T-helper 1 cell treated with Interleukin-12 subunit alpha and Interleukin-12 subunit beta and Interleukin-4 antibody, amounts not matched to agents 30 μg/mL and 1 μg/mL, for 36 hours (primary cell): ENCODE data around the gene OR10T2.
"Not testable (repeated sequence)": the region's sequence is repeated elsewhere in the genome, so short reads cannot be mapped to it uniquely, and the experiment has no call there.

Experiments
- H3K27ac Mint-ChIP-seq: one replicate; pipeline ENCODE4 v1.8.0; 2021; ENCODE audit warnings: mild to moderate bottlenecking, mixed read lengths
- H3K27me3 Mint-ChIP-seq: one replicate; pipeline ENCODE4 v1.8.0; 2021; ENCODE audit warnings: low read depth, mixed read lengths
- H3K36me3 Mint-ChIP-seq: one replicate; pipeline ENCODE4 v1.8.0; 2021; ENCODE audit warnings: low read depth, mixed read lengths
- H3K4me1 Mint-ChIP-seq: one replicate; pipeline ENCODE4 v1.8.0; 2021; ENCODE audit warnings: low read depth, mixed read lengths
- H3K4me3 Mint-ChIP-seq: one replicate; pipeline ENCODE4 v1.8.0; 2021; ENCODE audit warnings: mild to moderate bottlenecking, moderate library complexity, mixed read lengths
- H3K9me3 Mint-ChIP-seq: one replicate; pipeline ENCODE4 v1.8.0; 2021; ENCODE audit warnings: mixed read lengths

Gene OR10T2

GRCh38 chr1:158374860-158375259, 24.4 kb downstream of the OR10T2 start:
- H3K4me3 Mint-ChIP-seq, result no peak overlapping the region
- peaks cover 4% of the 10 kb centered on the region for H3K27me3 Mint-ChIP-seq
- peaks cover 4% of the 10 kb centered on the region for H3K9me3 Mint-ChIP-seq
- no peak overlapping the region for H3K27ac Mint-ChIP-seq
- H3K36me3 Mint-ChIP-seq, result no peaks in the 10 kb centered on the region
- H3K4me1 Mint-ChIP-seq, result no peaks in the 10 kb centered on the region

- H3K4me3 Mint-ChIP-seq, H3K27ac Mint-ChIP-seq, H3K27me3 Mint-ChIP-seq, H3K36me3 Mint-ChIP-seq, H3K9me3 Mint-ChIP-seq, H3K4me1 Mint-ChIP-seq: not testable (repeated sequence)
Measured at GRCh38 chr1:158374101-158374500, 25.2 kb downstream of the OR10T2 start.

GRCh38 chr1:158371188-158371953, 27.9 kb downstream of the OR10T2 start:
- Mint-ChIP-seq H3K27me3 (no peaks in the 10 kb centered on the region), H3K27ac (no peak overlapping the region), H3K9me3 (peaks cover 5% of the 10 kb centered on the region), H3K4me1 (no peaks in the 10 kb centered on the region), H3K4me3 (no peak overlapping the region), H3K36me3 (no peaks in the 10 kb centered on the region)

- Mint-ChIP-seq H3K4me3 (no peak overlapping the region), H3K27me3 (no peaks in the 10 kb centered on the region), H3K27ac (no peak overlapping the region), H3K4me1 (no peaks in the 10 kb centered on the region), H3K36me3 (no peaks in the 10 kb centered on the region), H3K9me3 (peaks cover 3% of the 10 kb centered on the region)
Measured at GRCh38 chr1:158366783-158367182, 32.5 kb downstream of the OR10T2 start.

- Mint-ChIP-seq H3K27me3 (no peaks in the 10 kb centered on the region), H3K27ac (no peak overlapping the region), H3K4me1 (no peaks in the 10 kb centered on the region), H3K9me3 (peaks cover 3% of the 10 kb centered on the region), H3K36me3 (no peaks in the 10 kb centered on the region), H3K4me3 (no peak overlapping the region)
Measured at GRCh38 chr1:158362941-158363340, 36.3 kb downstream of the OR10T2 start.

- Mint-ChIP-seq H3K4me1 (no peaks in the 10 kb centered on the region), H3K27me3 (no peaks in the 10 kb centered on the region), H3K27ac (no peak overlapping the region), H3K36me3 (no peaks in the 10 kb centered on the region), H3K4me3 (no peak overlapping the region), H3K9me3 (peaks cover 3% of the 10 kb centered on the region)
Measured at GRCh38 chr1:158362482-158362881, 36.8 kb downstream of the OR10T2 start.

GRCh38 chr1:158357441-158357840, 41.8 kb downstream of the OR10T2 start:
- Mint-ChIP-seq H3K36me3 (no peaks in the 10 kb centered on the region), H3K9me3 (no peaks in the 10 kb centered on the region), H3K4me1 (no peaks in the 10 kb centered on the region), H3K27ac (no peak overlapping the region), H3K27me3 (peaks cover 17% of the 10 kb centered on the region), H3K4me3 (no peak overlapping the region)

- H3K27ac Mint-ChIP-seq, result no peak overlapping the region
- H3K36me3 Mint-ChIP-seq, result no peaks in the 10 kb centered on the region
- no peaks in the 10 kb centered on the region for H3K9me3 Mint-ChIP-seq
- no peaks in the 10 kb centered on the region for H3K4me1 Mint-ChIP-seq
- H3K27me3 Mint-ChIP-seq, result peaks cover 17% of the 10 kb centered on the region
- H3K4me3 Mint-ChIP-seq, result no peak overlapping the region
Measured at GRCh38 chr1:158356616-158357015, 42.6 kb downstream of the OR10T2 start.

GRCh38 chr1:158355773-158356285, 43.4 kb downstream of the OR10T2 start:
- Mint-ChIP-seq H3K27me3 (peaks cover 17% of the 10 kb centered on the region), H3K27ac (no peak overlapping the region), H3K9me3 (no peaks in the 10 kb centered on the region), H3K4me3 (no peak overlapping the region), H3K4me1 (no peaks in the 10 kb centered on the region), H3K36me3 (no peaks in the 10 kb centered on the region)

GRCh38 chr1:158354255-158354654, 45.0 kb downstream of the OR10T2 start:
- no peaks in the 10 kb centered on the region for H3K36me3 Mint-ChIP-seq
- no peaks in the 10 kb centered on the region for H3K9me3 Mint-ChIP-seq
- no peak overlapping the region for H3K4me3 Mint-ChIP-seq
- no peak overlapping the region for H3K27ac Mint-ChIP-seq
- peaks cover 17% of the 10 kb centered on the region for H3K27me3 Mint-ChIP-seq
- H3K4me1 Mint-ChIP-seq, result no peaks in the 10 kb centered on the region

GRCh38 chr1:158353303-158354075, 45.8 kb downstream of the OR10T2 start, which contains the start of gene CD1E:
CD1E (plus strand) TSS chr1:158353894; CDS start chr1:158353989, 95 bp downstream.
- H3K4me3 Mint-ChIP-seq, result no peak within 1 kb of the TSS
- no peaks in the 10 kb centered on the region for H3K36me3 Mint-ChIP-seq
- no peaks in the 10 kb centered on the region for H3K9me3 Mint-ChIP-seq
- H3K4me1 Mint-ChIP-seq, result no peaks in the 10 kb centered on the region
- peaks cover 17% of the 10 kb centered on the region for H3K27me3 Mint-ChIP-seq
- H3K27ac Mint-ChIP-seq, result no peak within 1 kb of the TSS

- not testable (repeated sequence) for H3K36me3 Mint-ChIP-seq, H3K27me3 Mint-ChIP-seq, H3K9me3 Mint-ChIP-seq, H3K4me1 Mint-ChIP-seq, H3K4me3 Mint-ChIP-seq, H3K27ac Mint-ChIP-seq
Measured at GRCh38 chr1:158348946-158349345, 50.3 kb downstream of the OR10T2 start.
